ENCODE data around the gene TESMIN.

TESMIN gene

DNA sequence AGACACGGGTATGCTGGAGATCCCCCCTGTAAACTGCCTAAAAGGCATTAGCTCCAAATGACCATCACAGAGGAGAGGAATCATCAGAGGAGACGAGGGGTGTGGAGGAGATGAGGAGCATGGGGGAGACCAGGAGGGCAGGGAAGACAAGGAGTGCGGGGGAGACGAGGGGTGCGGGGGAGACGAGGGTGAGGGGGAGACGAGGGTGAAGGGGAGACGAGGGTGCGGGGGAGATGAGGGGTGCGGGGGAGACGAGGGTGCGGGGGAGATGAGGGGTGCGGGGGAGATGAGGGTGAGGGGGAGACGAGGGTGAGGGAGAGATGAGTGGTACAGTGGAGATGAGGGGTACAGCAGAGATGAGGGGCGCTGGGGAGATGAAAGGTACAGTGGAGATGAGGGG lies 84.5 kb downstream of the TESMIN start:
- ChIA-PET CTCF (no interaction called here), POLR2A (no interaction called here)
- DNase-seq (ENCODE audit: extremely low spot score), result no peak
- no peak for TF ChIP-seq SUZ12 (IDR thresholded peaks at IDR 0.05)
- no peak for TF ChIP-seq BHLHE40 (IDR thresholded peaks at IDR 0.05; ENCODE audit: borderline replicate concordance)
- no peak for TF ChIP-seq HDGF (IDR thresholded peaks at IDR 0.05; ENCODE audit: borderline replicate concordance)
- TF ChIP-seq, protein P1, sequence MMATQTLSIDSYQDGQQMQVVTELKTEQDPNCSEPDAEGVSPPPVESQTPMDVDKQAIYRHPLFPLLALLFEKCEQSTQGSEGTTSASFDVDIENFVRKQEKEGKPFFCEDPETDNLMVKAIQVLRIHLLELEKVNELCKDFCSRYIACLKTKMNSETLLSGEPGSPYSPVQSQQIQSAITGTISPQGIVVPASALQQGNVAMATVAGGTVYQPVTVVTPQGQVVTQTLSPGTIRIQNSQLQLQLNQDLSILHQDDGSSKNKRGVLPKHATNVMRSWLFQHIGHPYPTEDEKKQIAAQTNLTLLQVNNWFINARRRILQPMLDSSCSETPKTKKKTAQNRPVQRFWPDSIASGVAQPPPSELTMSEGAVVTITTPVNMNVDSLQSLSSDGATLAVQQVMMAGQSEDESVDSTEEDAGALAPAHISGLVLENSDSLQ (IDR thresholded peaks at IDR 0.05), result no peak
- TF ChIP-seq L3MBTL2 (conservative IDR thresholded peaks at IDR 0.05), result no peak
- no peak for TF ChIP-seq SP1 (IDR thresholded peaks at IDR 0.05)
- no peak for TF ChIP-seq ARNT (IDR thresholded peaks at IDR 0.05)
- TF ChIP-seq FOXA1 (IDR thresholded peaks at IDR 0.05), result no peak
- TF ChIP-seq TARDBP (IDR thresholded peaks at IDR 0.05), result no peak
- TF ChIP-seq FOXM1 (IDR thresholded peaks at IDR 0.05; ENCODE audit: borderline replicate concordance), result no peak
- no peak for TF ChIP-seq CTBP1 (IDR thresholded peaks at IDR 0.05; ENCODE audit: borderline replicate concordance)
- no peak for TF ChIP-seq ZNF384 (IDR thresholded peaks at IDR 0.05)
- TF ChIP-seq LEF1 (IDR thresholded peaks at IDR 0.05; ENCODE audit: borderline replicate concordance), result no peak
- no peak for TF ChIP-seq NFRKB (IDR thresholded peaks at IDR 0.05)
- TF ChIP-seq FOXK2 (IDR thresholded peaks at IDR 0.05), result no peak

DNA sequence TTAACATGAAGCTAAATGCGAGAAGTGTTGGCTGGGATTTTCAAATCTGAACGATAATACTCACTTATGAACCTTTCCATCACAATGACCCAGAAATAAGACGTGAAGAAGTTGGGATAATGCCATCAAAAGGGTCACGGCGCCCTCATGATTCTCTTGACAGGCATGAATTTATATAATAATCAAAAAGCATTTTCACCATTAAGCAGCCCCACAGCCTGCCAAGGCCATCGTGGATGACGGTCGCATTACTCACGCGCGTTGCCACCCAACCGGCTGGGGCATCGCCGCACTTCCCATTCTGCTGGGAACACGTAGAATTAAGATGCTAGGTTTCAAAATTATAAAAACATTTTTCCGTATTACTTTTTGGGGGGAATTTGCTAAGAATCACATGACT lies 85.9 kb downstream of the TESMIN start:
- TF ChIP-seq TARDBP (IDR thresholded peaks at IDR 0.05) (no peak), BHLHE40 (IDR thresholded peaks at IDR 0.05; ENCODE audit: borderline replicate concordance) (no peak), HDGF (IDR thresholded peaks at IDR 0.05; ENCODE audit: borderline replicate concordance) (no peak), FOXA1 (IDR thresholded peaks at IDR 0.05) (no peak), FOXM1 (IDR thresholded peaks at IDR 0.05; ENCODE audit: borderline replicate concordance) (no peak), SP1 (IDR thresholded peaks at IDR 0.05) (no peak), ELF4 (IDR thresholded peaks at IDR 0.05) (no peak), NFRKB (IDR thresholded peaks at IDR 0.05) (no peak), LEF1 (IDR thresholded peaks at IDR 0.05; ENCODE audit: borderline replicate concordance) (no peak), FOXK2 (IDR thresholded peaks at IDR 0.05) (no peak), SUZ12 (IDR thresholded peaks at IDR 0.05) (no peak)
- TF ChIP-seq, protein P1 (IDR thresholded peaks at IDR 0.05), result no peak
- CTCF ChIA-PET, result no interaction called here
- DNase-seq (ENCODE audit: extremely low spot score), result no peak
- POLR2A ChIA-PET, result no interaction called here

DNA sequence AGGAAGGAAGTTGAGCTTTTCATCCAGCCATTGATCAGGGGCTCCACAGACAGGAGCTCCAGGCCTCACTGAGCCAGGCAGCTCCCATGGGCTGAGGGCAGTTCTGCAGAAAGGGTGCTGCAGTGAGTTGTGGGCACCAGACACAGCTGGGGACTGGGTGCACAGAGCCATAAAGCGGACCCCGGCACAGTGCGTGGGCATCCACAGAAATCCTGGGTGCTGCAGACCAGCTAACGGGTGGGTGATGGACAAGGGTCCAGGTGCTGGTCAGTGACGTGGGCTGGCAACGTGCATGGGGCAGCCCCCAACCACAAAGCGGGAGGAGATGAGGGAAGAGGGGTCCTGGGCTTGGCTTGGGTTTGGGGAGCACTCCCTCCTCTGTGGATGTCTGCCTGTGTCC lies 86.4 kb downstream of the TESMIN start:
- ChIA-PET POLR2A (no interaction called here), CTCF (no interaction called here)
- no peak for TF ChIP-seq FOXA1 (IDR thresholded peaks at IDR 0.05)
- DNase-seq (ENCODE audit: extremely low spot score), result no peak

DNA sequence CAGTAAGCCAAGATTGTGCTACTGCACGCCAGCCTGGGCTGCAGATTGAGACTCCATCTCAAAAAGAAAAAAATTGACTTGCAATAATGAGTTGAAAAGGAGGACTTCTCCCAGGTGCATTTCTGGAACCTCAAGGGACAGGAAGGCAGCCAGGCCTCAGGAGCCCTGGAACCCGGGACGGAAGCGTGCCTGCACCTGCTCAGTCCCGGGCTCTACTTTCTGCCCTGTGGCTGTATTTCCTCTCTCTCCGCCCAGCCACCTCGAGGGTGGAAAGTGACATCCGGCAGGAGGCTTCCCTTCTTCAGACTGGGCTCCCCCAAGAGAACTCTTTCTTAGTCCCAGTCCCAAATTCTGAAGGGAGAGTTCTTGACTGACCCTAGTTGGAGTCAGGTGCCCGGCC lies 87.2 kb downstream of the TESMIN start:
- TF ChIP-seq L3MBTL2 (conservative IDR thresholded peaks at IDR 0.05) (no peak), LEF1 (IDR thresholded peaks at IDR 0.05; ENCODE audit: borderline replicate concordance) (no peak)
- DNase-seq (ENCODE audit: extremely low spot score), result no peak
- ChIA-PET CTCF (no interaction called here), POLR2A (no interaction called here)

DNA sequence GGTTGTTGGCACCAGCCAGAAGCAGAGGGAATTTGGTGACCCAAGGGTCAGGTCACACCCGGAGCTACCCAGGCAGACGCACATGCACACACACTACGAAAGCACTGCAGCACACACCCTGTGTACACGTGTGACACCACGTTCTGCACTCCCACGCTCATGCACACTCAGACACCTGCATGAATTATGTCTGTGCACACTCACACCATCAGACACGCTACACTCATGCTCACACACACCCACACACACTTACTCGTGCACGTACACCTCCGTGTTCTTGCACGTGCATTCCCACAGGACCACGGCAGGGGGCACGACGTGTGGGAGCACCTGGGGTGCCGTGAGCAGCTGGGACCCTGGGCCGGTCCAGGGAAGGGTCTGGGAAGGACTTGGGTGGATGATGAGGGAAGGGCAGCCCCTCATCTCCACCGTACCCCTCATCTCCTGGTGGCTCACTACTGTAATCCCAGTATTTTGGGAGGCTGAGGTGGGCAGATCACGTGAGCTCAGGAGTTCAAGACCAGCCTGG lies 87.8 kb downstream of the TESMIN start:
- TF ChIP-seq FOXM1 (IDR thresholded peaks at IDR 0.05; ENCODE audit: borderline replicate concordance) (no peak), BHLHE40 (IDR thresholded peaks at IDR 0.05; ENCODE audit: borderline replicate concordance) (no peak), FOXK2 (IDR thresholded peaks at IDR 0.05) (no peak), TARDBP (IDR thresholded peaks at IDR 0.05) (no peak), ZNF384 (IDR thresholded peaks at IDR 0.05) (no peak), L3MBTL2 (conservative IDR thresholded peaks at IDR 0.05) (no peak), HDGF (IDR thresholded peaks at IDR 0.05; ENCODE audit: borderline replicate concordance) (no peak), SP1 (IDR thresholded peaks at IDR 0.05) (no peak), NFRKB (IDR thresholded peaks at IDR 0.05) (no peak), ELF4 (IDR thresholded peaks at IDR 0.05) (no peak), ARNT (IDR thresholded peaks at IDR 0.05) (no peak), LEF1 (IDR thresholded peaks at IDR 0.05; ENCODE audit: borderline replicate concordance) (no peak), CTBP1 (IDR thresholded peaks at IDR 0.05; ENCODE audit: borderline replicate concordance) (no peak), SUZ12 (IDR thresholded peaks at IDR 0.05) (no peak), FOXA1 (IDR thresholded peaks at IDR 0.05) (no peak)
- TF ChIP-seq, protein P1 (IDR thresholded peaks at IDR 0.05), result no peak
- CTCF ChIA-PET, result no interaction called here
- POLR2A ChIA-PET, result no interaction called here

DNA sequence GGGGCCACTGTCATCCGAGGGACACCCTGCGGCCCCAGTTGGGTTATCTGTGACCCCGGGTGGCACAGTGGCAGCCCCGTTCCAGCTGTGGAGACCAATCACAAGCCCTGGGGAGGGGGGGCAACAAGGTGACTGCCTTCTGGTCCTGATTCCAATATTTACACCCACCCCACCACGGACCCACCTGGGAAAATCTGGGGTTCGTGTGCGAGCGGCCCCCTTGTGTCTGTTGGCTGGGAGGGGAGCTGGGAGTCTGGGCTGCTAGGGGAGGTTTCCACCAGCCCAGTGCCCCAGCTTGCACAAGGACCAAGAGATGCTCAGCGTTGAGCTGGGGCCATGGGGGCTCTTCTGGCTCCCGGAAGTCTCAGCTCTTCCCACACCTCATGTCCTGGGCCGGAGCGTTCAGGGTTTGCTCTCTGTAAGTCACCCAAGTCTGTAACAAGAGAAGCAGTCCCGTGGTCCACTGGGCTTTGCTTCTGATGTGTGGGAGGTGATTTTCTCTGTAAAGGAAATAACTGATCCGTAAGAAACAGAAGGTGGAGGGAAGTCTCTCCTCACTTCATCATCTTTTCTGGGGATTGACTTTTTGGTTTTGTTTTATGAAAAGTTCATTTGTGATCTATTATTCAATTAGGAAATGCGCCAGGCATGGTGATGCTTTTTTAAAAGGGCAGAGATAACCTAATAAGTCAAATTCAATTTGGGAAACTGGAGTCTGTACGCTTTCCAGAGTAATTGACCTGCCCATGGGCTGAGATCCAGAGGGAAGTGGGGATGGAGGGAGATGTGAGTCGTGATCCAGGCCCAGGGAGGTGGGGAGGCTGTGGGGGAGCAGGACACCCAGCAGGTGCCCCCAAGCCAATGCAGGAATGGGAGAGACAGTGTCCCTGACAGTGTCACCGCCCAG lies 89.4 kb downstream of the TESMIN start:
- CTCF ChIA-PET, result no interaction called here
- POLR2A ChIA-PET, result no interaction called here
- no peak for DNase-seq (ENCODE audit: extremely low spot score)
- TF ChIP-seq BHLHE40 (IDR thresholded peaks at IDR 0.05; ENCODE audit: borderline replicate concordance) (no peak), L3MBTL2 (conservative IDR thresholded peaks at IDR 0.05) (no peak), HDGF (IDR thresholded peaks at IDR 0.05; ENCODE audit: borderline replicate concordance) (no peak), ELF4 (IDR thresholded peaks at IDR 0.05) (no peak), LEF1 (IDR thresholded peaks at IDR 0.05; ENCODE audit: borderline replicate concordance) (no peak), FOXK2 (IDR thresholded peaks at IDR 0.05) (no peak), CTBP1 (IDR thresholded peaks at IDR 0.05; ENCODE audit: borderline replicate concordance) (no peak), FOXM1 (IDR thresholded peaks at IDR 0.05; ENCODE audit: borderline replicate concordance) (no peak), ARNT (IDR thresholded peaks at IDR 0.05) (no peak), SP1 (IDR thresholded peaks at IDR 0.05) (no peak), FOXA1 (IDR thresholded peaks at IDR 0.05) (no peak), NFRKB (IDR thresholded peaks at IDR 0.05) (no peak), SUZ12 (IDR thresholded peaks at IDR 0.05) (no peak), TARDBP (IDR thresholded peaks at IDR 0.05) (no peak), ZNF384 (IDR thresholded peaks at IDR 0.05) (no peak)
- TF ChIP-seq, protein P1 (IDR thresholded peaks at IDR 0.05), result no peak

More for the DNA sequence above, 87.8 kb downstream of the TESMIN start:
- no peak for DNase-seq (ENCODE audit: extremely low spot score)

Measured in HEK293T (cell line).